ENCODE data around the gene PRDM1.

GRCh38 chr6:106064142-106064541 is 22.0 kb upstream of the PRDM1 start:
- TF ChIP-seq POLR2A (IDR thresholded peaks at IDR 0.05) (no peak), CTCF (IDR thresholded peaks at IDR 0.05) (no peak)

Data from uterus (tissue), 2 donors.